ENCODE measurements around the gene SCG2.
"Not testable (repeated sequence)": the region's sequence is repeated elsewhere in the genome, so short reads cannot be mapped to it uniquely, and the experiment has no call there.

Gene SCG2

GRCh38 chr2:223612501-223612900 lies 10.3 kb upstream of the SCG2 start:
- no peak for DNase-seq

DNA sequence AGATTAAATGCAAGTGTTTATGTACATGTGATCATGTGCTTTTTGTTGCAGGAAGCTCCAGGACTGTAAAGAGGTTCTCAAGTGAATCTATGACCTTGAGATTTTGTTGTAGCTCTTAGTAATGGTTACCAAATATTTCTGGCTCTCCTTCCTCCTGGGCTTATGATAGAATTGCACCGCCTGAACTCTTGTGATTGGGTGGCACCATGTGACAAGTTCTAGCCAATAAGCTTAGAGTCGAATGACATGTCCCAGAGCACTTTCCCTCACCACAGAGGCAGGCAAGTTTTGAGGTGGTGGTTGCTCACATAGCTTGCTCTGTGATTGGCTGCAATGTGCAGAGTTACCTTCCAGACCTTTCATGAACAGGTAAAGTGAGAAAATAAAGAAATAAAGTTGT lies 8.9 kb upstream of the SCG2 start:
- no peak for DNase-seq

- no peak for DNase-seq
These were observed 5.3 kb upstream of the SCG2 start for GRCh38 chr2:223607476-223607875.

DNA sequence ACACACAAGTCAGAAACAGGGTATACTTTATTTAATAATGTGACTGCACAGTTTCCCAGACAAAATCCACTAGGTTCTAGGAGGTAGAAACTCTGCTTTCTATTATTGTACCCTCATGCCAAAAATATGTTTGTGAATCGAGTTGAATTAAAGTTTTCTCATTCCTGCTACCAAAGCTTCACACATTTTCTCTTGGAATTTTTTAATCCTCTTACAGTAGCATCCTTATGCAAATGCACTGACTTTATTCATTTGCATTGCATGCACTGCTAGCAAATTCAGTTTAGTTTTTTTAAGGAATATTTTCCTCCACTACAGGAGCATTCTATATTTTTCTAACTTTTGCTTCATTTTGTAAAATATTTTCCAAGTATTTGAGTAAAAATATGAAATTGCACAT lies 4.8 kb upstream of the SCG2 start:
- DNase-seq: no peak

DNA sequence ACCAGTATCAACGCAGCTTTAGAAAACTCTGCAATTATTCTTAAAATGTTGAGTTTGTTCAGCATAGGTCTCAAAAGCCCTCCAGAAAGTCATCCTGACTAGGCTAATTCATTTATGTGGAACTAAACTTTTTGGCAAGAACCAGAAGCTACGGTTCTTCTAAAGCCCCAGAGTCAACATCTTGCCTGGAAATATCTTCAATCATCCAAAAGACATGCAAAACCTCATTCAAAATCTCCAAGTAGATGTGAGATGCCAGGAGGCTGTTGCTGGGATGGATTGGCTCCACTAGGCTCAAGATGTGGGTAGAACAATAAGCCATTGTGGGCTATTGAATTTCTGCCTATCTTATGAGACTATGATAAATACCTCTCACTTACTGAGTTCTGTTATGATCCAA lies 2.1 kb upstream of the SCG2 start:
- DNase-seq: no peak

GRCh38 chr2:223602972-223603371 lies 811 bp upstream of the SCG2 start:
- DNase-seq: no peak

- DNase-seq: no peak
These were observed 1.1 kb downstream of the SCG2 start for GRCh38 chr2:223601018-223601417.

GRCh38 chr2:223599640-223600380 lies 2.4 kb downstream of the SCG2 start:
- no peak for DNase-seq

DNA sequence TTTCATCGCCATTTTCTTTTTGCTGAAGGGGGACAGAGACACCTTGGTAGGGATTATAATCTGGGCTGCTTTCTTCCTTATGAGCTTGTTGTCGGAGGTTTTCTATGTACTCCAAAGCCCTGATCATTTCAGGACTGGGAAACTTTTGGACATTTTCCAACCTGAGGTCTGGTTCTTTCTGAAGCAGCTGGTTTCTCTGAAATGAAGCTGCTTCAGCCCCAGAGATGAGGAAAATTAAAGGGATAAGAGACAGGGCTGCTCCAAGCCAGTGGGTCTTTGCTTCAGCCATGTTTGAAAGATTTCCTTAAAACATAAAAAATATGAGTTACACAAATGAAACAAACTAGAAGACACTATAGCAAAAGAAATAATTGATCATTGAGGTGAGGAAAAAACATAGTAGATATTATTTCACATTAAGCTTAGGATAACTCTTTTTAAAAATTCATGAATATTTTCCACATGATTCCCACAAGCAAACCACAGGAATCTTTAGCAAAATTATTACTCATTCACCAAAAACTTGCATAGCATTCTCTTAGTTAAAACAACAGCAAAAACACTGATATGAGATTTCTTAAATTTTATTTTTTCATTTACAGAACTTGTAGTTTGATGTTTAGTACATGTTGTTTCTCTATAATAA lies 3.0 kb downstream of the SCG2 start:
- DNase-seq: no peak

GRCh38 chr2:223597076-223597475 lies 5.1 kb downstream of the SCG2 start:
- no peak for DNase-seq

- DNase-seq: no peak
These were observed 6.0 kb downstream of the SCG2 start for GRCh38 chr2:223596208-223596607.

DNA sequence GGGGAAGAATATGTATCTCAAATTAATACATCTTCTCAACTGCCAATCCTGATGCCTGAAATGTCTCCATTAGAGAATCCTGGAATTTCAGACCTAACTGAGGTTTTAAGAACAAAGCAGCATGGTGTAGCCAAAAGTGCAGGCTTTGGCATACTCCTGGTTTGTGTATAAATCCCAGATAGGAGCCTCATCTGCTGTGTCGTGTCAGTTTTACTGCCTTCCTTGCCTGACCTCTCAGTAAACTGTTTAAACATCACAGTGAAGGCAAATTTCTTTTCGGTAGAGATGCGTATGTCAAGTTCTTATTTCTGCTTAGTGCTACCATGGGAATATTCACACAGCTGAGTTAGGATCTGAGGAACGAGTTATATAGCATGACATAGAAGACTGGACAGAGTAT lies 7.3 kb downstream of the SCG2 start:
- no peak for DNase-seq

- DNase-seq: no peak
These were observed 7.9 kb downstream of the SCG2 start for GRCh38 chr2:223594259-223594658.

DNA sequence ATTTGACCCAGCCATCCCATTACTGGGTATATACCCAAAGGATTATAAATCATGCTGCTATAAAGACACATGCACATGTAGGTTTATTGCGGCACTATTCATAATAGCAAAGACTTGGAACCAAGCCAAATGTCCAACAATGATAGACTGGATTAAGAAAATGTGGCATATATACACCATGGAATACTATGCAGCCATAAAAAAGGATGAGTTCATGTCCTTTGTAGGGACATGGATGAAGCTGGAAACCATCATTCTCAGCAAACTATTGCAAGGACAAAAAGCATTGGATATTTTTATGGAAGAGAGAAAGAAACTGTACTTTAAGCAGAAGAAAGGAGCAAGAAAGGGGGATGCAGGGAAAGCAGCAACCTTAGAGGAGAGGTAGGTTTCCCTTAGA lies 9.5 kb downstream of the SCG2 start:
- not testable (repeated sequence) for DNase-seq

DNA sequence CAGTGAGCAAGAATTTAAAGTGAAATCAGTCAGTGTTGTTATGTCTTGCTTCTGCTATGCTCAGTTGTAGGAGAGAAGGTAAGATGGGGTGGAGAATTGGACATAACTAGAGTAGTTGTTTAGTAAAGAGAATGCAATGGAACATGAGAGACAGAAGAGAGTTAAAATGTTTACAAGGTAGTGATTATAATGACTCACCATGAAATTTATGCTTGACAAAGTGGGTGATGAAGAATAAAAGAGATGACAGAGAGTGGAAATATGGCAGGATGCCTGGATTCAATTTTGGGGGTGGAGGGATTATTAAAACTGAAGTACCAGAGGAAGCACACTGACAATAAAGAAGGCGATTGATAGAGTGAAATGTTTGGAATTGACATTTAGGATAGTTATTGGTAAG lies 10.6 kb downstream of the SCG2 start:
- no peak for DNase-seq

DNA sequence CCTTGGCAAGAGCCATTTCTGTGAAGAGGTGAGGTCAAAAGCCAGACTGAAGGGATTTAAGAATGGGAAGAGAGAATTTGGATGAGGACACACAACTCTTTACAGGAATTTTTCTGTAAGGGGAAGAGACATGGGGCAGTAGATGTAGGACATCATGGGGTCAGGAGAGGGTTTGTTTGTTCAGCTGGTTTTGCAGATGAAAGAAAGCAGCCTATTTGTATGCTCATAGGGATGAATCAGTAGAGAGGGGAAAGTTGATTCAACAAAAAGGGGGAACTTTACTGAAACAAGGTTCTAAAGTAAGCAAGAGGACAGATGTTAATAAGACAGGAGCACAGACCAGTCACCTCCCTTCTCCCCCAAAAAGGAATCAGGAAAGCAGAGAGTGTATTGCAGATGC lies 11.2 kb downstream of the SCG2 start:
- DNase-seq: no peak

DNA sequence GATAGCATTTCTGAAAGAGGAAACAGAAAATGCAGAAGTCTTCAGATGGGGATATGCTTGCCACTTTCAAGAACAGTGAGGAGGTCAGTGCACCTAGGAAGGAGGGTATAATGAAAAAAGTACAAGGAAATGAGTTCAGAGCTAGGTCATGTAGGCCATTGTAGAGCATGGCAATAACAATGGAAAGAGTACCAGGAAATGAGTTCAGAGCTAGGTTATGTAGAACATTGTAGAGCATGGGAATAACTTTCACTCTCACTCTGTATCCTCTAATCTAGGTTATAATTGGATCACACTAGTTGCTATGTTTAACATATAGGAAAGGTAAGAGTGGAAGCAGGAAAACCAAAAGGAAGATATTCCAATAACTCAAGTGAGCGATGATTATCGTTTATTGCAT lies 12.3 kb downstream of the SCG2 start:
- no peak for DNase-seq

- DNase-seq: no peak
These were observed 13.9 kb downstream of the SCG2 start for GRCh38 chr2:223588251-223588650.

DNA sequence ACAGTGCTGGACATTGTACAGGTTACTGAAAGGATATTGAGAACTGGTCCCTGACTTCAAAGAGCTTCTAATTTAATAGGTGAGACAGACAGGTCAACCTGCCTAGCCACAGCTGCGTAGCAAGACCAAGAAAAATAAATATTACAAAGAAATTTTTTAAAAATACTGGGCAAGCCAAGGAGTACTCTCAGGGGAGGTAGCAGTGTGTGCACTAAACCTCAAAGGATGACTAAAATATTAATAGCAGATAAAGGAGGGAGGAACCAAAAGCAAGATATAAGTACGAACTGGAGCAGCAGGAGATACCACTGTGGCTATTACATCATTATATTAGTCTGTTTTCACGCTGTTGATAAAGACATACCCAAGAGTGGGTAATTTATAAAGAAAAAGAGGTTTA lies 14.9 kb downstream of the SCG2 start:
- DNase-seq: no peak

DNA sequence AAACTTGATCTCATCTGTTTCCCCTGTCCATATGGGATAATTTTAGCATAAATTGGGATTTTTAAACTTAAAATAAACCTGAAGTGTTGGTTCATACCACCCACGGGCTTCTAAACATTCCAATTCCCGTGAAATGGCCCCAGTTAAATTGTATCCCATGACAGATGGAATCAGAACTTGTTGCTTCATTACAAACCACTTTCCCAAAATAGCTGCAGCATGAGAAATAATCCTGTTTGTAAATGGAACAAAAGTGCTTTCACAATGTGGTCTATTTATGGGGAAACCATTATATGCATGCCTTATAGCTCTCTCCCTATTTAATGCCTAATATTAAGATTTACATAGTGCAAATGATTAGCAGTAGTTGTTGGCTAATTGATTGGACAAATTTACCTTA lies 15.9 kb downstream of the SCG2 start:
- DNase-seq: no peak

- no peak for DNase-seq
These were observed 16.5 kb downstream of the SCG2 start for GRCh38 chr2:223585666-223586065.

DNA sequence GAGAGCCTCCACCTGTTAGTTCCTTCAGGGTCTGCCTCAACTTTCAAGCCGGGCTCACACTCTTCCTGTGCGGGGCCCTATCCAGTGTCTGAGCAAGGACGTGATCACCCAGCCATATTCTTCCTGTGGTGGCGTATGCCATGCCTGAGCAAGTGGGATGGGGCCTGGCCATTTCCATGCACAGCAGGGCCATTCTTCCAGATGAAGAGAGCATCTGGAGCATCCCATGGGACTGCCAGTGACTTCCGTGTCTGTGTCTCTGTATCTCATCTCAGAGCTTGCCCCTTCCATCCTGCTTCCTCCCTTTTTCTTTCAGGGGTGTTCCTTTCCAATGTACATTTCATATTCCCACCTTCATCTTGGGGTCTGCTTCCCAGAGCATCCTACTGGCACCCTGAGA lies 20.2 kb downstream of the SCG2 start:
- DNase-seq: no peak

DNA sequence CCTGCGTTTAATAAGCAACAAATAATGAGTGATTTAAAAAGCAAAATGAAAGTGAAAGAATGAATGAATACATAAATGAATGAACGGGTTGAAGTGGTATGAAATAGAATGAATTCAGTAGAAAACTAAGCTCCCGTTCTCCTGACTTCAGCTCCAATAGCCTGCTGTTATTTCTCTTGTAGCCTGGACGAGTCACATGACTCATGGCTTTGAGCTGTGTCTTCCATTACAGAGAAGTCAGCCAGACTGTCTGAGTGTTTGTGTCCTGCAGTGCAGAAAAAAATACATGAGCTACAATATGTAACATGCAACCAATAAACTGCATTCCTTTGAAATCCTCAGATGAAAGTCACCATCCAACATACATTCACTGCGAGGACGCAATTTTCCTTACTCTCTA lies 21.2 kb downstream of the SCG2 start:
- DNase-seq: no peak

GRCh38 chr2:223578846-223579245 lies 23.3 kb downstream of the SCG2 start:
- no peak for DNase-seq

DNA sequence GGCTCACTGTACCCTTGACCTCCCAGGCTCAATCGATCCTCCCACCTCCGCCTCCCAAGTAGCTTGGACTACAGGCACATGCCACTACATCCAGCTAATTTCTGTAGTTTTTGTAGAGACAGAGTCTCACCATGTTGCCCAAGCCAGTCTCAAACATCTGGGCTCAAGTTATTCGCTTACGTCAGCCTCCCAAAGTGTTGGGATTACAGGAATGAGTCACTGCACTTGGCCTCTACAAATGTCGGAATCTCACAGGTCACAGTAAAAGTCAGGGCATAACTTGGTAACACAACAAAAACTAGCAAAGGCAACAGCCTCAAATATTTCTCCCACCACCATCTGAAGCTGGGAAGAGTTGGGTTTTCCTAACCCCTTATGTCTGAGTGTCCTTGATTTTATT lies 25.3 kb downstream of the SCG2 start:
- no peak for DNase-seq

Measured in stimulated activated CD4-positive, alpha-beta T cell treated with anti-CD3 and anti-CD28 coated beads, Interleukin-15, amount 100 ng/mL, for 24 hours (primary cell).